ENCODE results near the gene SLMAP. TPM values are rescaled to one million over a fixed set of nuclear protein-coding genes. Genes with fewer than 3 reads are reported as not detected.

SLMAP gene
- polyA plus RNA-seq, 1 of the 3 experiments (the other 2 are of a cell fraction), result 10.5 TPM

- ChIA-PET POLR2A (no interaction called here), CTCF (no interaction called here)
- H3K79me2 ChIP-seq (ENCODE audit: insufficient read depth), result no peaks in the 10 kb centered on the region
- TF ChIP-seq CTCF (IDR thresholded peaks at IDR 0.05) (no peak), JUND (IDR thresholded peaks at IDR 0.05) (no peak), TCF12 (IDR thresholded peaks at IDR 0.05) (no peak), RCOR1 (IDR thresholded peaks at IDR 0.05; ENCODE audit: low read length) (no peak), NFIC (IDR thresholded peaks at IDR 0.05; ENCODE audit: borderline replicate concordance) (no peak), RXRA (IDR thresholded peaks at IDR 0.05; ENCODE audit: borderline replicate concordance, low read depth) (no peak), CHD2 (IDR thresholded peaks at IDR 0.05; ENCODE audit: low read length, partially characterized antibody) (no peak)
- no peak overlapping the region for H3K27ac ChIP-seq (ENCODE audit: low read depth in 2 of 2, low read length in 1 of 2)
- H3K4me3 ChIP-seq (ENCODE audit: low read depth in 2 of 2, low read length in 1 of 2), result no peak overlapping the region
- no peaks in the 10 kb centered on the region for H3K36me3 ChIP-seq (replicated peaks in 1 of 2; ENCODE audit: control insufficient read depth in 1 of 2, insufficient read depth in 2 of 2, low read length in 1 of 2)
- no peaks in the 10 kb centered on the region for H4K20me1 ChIP-seq (ENCODE audit: insufficient read depth)
- no peak for DNase-seq
- no peak overlapping the region for H3K9ac ChIP-seq
- H3K4me1 ChIP-seq (ENCODE audit: control insufficient read depth in 1 of 2, insufficient read depth in 2 of 2, low read depth in 1 of 2, low read length in 1 of 2), result peaks cover 0 to 5% of the 10 kb centered on the region in 2 experiments; a peak in 2 of 4 replicates
- H3F3A ChIP-seq (replicated peaks; ENCODE audit: insufficient read depth), result peaks cover 2% of the 10 kb centered on the region
- WGBS (ENCODE audit: low lambda C conversion rate), result 53% methylated on average over 1 of the region's 1 CpG
- H3K27me3 ChIP-seq (ENCODE audit: insufficient read depth), result no peaks in the 10 kb centered on the region
- no peaks in the 10 kb centered on the region for H3K9me3 ChIP-seq
- H3K4me2 ChIP-seq, result no peak overlapping the region
- no peaks in the 10 kb centered on the region for H3K9me2 ChIP-seq
- no peak overlapping the region for H2AFZ ChIP-seq (ENCODE audit: low read depth)
Observed at GRCh38 chr3:57957824-57958223, 201.7 kb downstream of the SLMAP start.

GRCh38 chr3:57958642-57959422 is 202.7 kb downstream of the SLMAP start:
- H3K4me3 ChIP-seq (ENCODE audit: low read depth in 2 of 2, low read length in 1 of 2), result no peak overlapping the region
- no peaks in the 10 kb centered on the region for H3K27me3 ChIP-seq (ENCODE audit: insufficient read depth)
- no peak for TF ChIP-seq TAF1 (IDR thresholded peaks at IDR 0.05; ENCODE audit: borderline replicate concordance, low read depth, low read length)
- no peak for TF ChIP-seq GABPA (IDR thresholded peaks at IDR 0.05; ENCODE audit: low read depth)
- TF ChIP-seq TEAD4 (IDR thresholded peaks at IDR 0.05; ENCODE audit: borderline replicate concordance, insufficient read depth), result no peak
- TF ChIP-seq CTCF (IDR thresholded peaks at IDR 0.05), result no peak
- no peak for TF ChIP-seq TCF12 (IDR thresholded peaks at IDR 0.05)
- TF ChIP-seq EP300 (IDR thresholded peaks at IDR 0.05; ENCODE audit: borderline replicate concordance in 1 of 2, low read depth in 1 of 2, low read length in 1 of 2), result no peak
- no peak for TF ChIP-seq MAX (IDR thresholded peaks at IDR 0.05; ENCODE audit: low read depth)
- TF ChIP-seq ELF1 (IDR thresholded peaks at IDR 0.05), result no peak
- ChIA-PET CTCF (no interaction called here), POLR2A (no interaction called here)
- H3K4me1 ChIP-seq (ENCODE audit: control insufficient read depth in 1 of 2, insufficient read depth in 2 of 2, low read depth in 1 of 2, low read length in 1 of 2), result peaks cover 0 to 5% of the 10 kb centered on the region in 2 experiments; a peak in 1 of 4 replicates
- no peaks in the 10 kb centered on the region for H3F3A ChIP-seq (replicated peaks; ENCODE audit: insufficient read depth)
- no peak for DNase-seq
- no peak overlapping the region for H3K9ac ChIP-seq
- WGBS (ENCODE audit: low lambda C conversion rate), result 95% methylated on average over 10 of the region's 13 CpGs
- no peaks in the 10 kb centered on the region for H3K9me3 ChIP-seq
- H3K27ac ChIP-seq (ENCODE audit: low read depth in 2 of 2, low read length in 1 of 2), result no peak overlapping the region
- no peak overlapping the region for H3K4me2 ChIP-seq
- H4K20me1 ChIP-seq (ENCODE audit: insufficient read depth), result no peaks in the 10 kb centered on the region
- H2AFZ ChIP-seq (ENCODE audit: low read depth), result no peak overlapping the region
- H3K9me2 ChIP-seq, result no peaks in the 10 kb centered on the region
- no peaks in the 10 kb centered on the region for H3K79me2 ChIP-seq (ENCODE audit: insufficient read depth)
- H3K36me3 ChIP-seq (replicated peaks in 1 of 2; ENCODE audit: control insufficient read depth in 1 of 2, insufficient read depth in 2 of 2, low read length in 1 of 2), result no peaks in the 10 kb centered on the region

Measured in SK-N-SH (cell line).